Osteoblast (primary cell): ENCODE data around the gene ESYT2. TPM values are rescaled to one million over a fixed set of nuclear protein-coding genes. Genes with fewer than 3 reads are reported as not detected.
A peak's percentile ranks its signal among the peaks of the same experiment; 100 is the strongest.

Experiments used
- DNase-seq: peaks from one replicate; pipeline ENCODE4 v3.0.0; 2011; ENCODE audit warnings: low spot score, mixed read lengths; ENCODE audit not compliant: insufficient read length; ENCODE audit errors: missing footprints
- H2AFZ ChIP-seq: 2 replicates; pipeline ENCODE4 v1.6.0; 2011; ENCODE audit warnings: mild to moderate bottlenecking, low read length
- H3K27ac ChIP-seq: 2 replicates; pipeline ENCODE4 v1.5.1; 2011; ENCODE audit warnings: mild to moderate bottlenecking, low read depth, low read length, moderate library complexity
- H3K27me3 ChIP-seq: 2 replicates; pipeline ENCODE4 v1.6.0; 2012; ENCODE audit warnings: mild to moderate bottlenecking, control low read depth, inconsistent platforms, low read length, moderate library complexity; ENCODE audit not compliant: insufficient read depth
- H3K36me3 ChIP-seq: 2 replicates; pipeline ENCODE4 v1.5.1; 2011; ENCODE audit warnings: mild to moderate bottlenecking, low read length, control low read depth, moderate library complexity; ENCODE audit not compliant: insufficient read depth
- H3K4me1 ChIP-seq: 2 replicates; pipeline ENCODE4 v1.5.1; 2011; ENCODE audit warnings: mild to moderate bottlenecking, low read length, control low read depth, moderate library complexity; ENCODE audit not compliant: insufficient read depth
- H3K4me2 ChIP-seq: 2 replicates; pipeline ENCODE4 v1.6.0; 2011; ENCODE audit warnings: mild to moderate bottlenecking, low read length; ENCODE audit not compliant: insufficient read depth
- H3K4me3 ChIP-seq: fragments of 200-600 bp; sonication (generic); 3 replicates; pipeline ENCODE4 v1.5.1; 2012; ENCODE audit warnings: mild to moderate bottlenecking, low read length, inconsistent platforms; ENCODE audit not compliant: insufficient read depth
- H3K79me2 ChIP-seq: 2 replicates; pipeline ENCODE4 v1.6.0; 2012; ENCODE audit warnings: mild to moderate bottlenecking, low read length, control low read depth, inconsistent platforms; ENCODE audit not compliant: insufficient read depth
- H3K9me3 ChIP-seq: 2 replicates; pipeline ENCODE4 v1.5.1; 2011; ENCODE audit warnings: low read depth, low read length, control low read depth
- H4K20me1 ChIP-seq: 2 replicates; pipeline ENCODE4 v1.6.0; 2012; ENCODE audit warnings: mild to moderate bottlenecking, low read length, control low read depth; ENCODE audit not compliant: insufficient read depth
- CTCF ChIP-seq: IDR thresholded peaks from 2 replicates; pipeline ENCODE4 v1.5.1; 2011; ENCODE audit warnings: mild to moderate bottlenecking, low read depth, low read length, moderate library complexity; ENCODE audit errors: extremely low read depth
- total RNA-seq: library from RNA; depleted of rRNA; stranded (reverse); fragments of >200 nt; gene quantifications from 2 replicates; pipeline ENCODE4 v1.2.3, GENCODE V29; 2012

ESYT2 gene
- total RNA-seq, 1 donor: 132 TPM

GRCh38 chr7:158819571-158820203 is 9.6 kb downstream of the ESYT2 start:
- no peaks in the 10 kb centered on the region for H3K9me3 ChIP-seq
- H3K4me2 ChIP-seq: peak overlapping the region; percentile 87
- H3K4me3 ChIP-seq: peak overlapping the region; percentile 61
- no peaks in the 10 kb centered on the region for H3K27me3 ChIP-seq
- H4K20me1 ChIP-seq: no peaks in the 10 kb centered on the region
- TF ChIP-seq CTCF: no peak
- H2AFZ ChIP-seq: no peak overlapping the region
- H3K4me1 ChIP-seq: peaks cover 75% of the 10 kb centered on the region
- no peak for DNase-seq
- peaks cover 81% of the 10 kb centered on the region for H3K79me2 ChIP-seq
- no peaks in the 10 kb centered on the region for H3K36me3 ChIP-seq
- H3K27ac ChIP-seq: peak overlapping the region; percentile 97

GRCh38 chr7:158818325-158819213 is 10.7 kb downstream of the ESYT2 start:
- H3K9me3 ChIP-seq: no peaks in the 10 kb centered on the region
- peak overlapping the region; percentile 21 for H2AFZ ChIP-seq
- peaks cover 79% of the 10 kb centered on the region for H3K79me2 ChIP-seq
- no peaks in the 10 kb centered on the region for H3K36me3 ChIP-seq
- peaks cover 74% of the 10 kb centered on the region for H3K4me1 ChIP-seq
- no peaks in the 10 kb centered on the region for H4K20me1 ChIP-seq
- H3K4me3 ChIP-seq: peak overlapping the region; percentile 61
- H3K27me3 ChIP-seq: no peaks in the 10 kb centered on the region
- peak; percentile 96 for DNase-seq
- peak; percentile 11 for TF ChIP-seq CTCF
- H3K27ac ChIP-seq: peak overlapping the region; percentile 97
- peak overlapping the region; percentile 87 for H3K4me2 ChIP-seq

- no peak for TF ChIP-seq CTCF
- peaks cover 77% of the 10 kb centered on the region for H3K4me1 ChIP-seq
- no peaks in the 10 kb centered on the region for H3K27me3 ChIP-seq
- H2AFZ ChIP-seq: no peak overlapping the region
- no peak for DNase-seq
- H3K36me3 ChIP-seq: no peaks in the 10 kb centered on the region
- peaks cover 79% of the 10 kb centered on the region for H3K79me2 ChIP-seq
- H3K9me3 ChIP-seq: no peaks in the 10 kb centered on the region
- peak overlapping the region; percentile 97 for H3K27ac ChIP-seq
- no peaks in the 10 kb centered on the region for H4K20me1 ChIP-seq
- H3K4me3 ChIP-seq: no peak overlapping the region
- H3K4me2 ChIP-seq: peak overlapping the region; percentile 87
Observed at GRCh38 chr7:158816995-158817394, 12.3 kb downstream of the ESYT2 start.

- Histone ChIP-seq H3K4me3 (peak overlapping the region; percentile 0), H2AFZ (peak overlapping the region; percentile 2)
Observed at GRCh38 chr7:158816271-158816670, 13.0 kb downstream of the ESYT2 start.

More at GRCh38 chr7:158816271-158816670, 13.0 kb downstream of the ESYT2 start:
- Histone ChIP-seq H3K9me3 (no peaks in the 10 kb centered on the region), H3K79me2 (peaks cover 79% of the 10 kb centered on the region), H3K4me2 (peak overlapping the region; percentile 87), H3K4me1 (peaks cover 77% of the 10 kb centered on the region), H3K36me3 (no peaks in the 10 kb centered on the region), H4K20me1 (peaks cover 3% of the 10 kb centered on the region), H3K27me3 (no peaks in the 10 kb centered on the region), H3K27ac (peak overlapping the region; percentile 97)
- no peak for TF ChIP-seq CTCF
- no peak for DNase-seq
